BJ (cell line): ENCODE data around the gene WDFY3. TPM values are rescaled to one million over a fixed set of nuclear protein-coding genes. Genes with fewer than 3 reads are reported as not detected.

ENCODE experiments used
- CTCF ChIA-PET: fragments of 350-600 bp; formaldehyde crosslinking; extraction: SDS; loops from one replicate; lab custom pipeline; 2021; ENCODE audit warnings: antibody characterized with exemption, inconsistent platforms; lab: Yijun Ruan, JAX
- POLR2A ChIA-PET: fragments of 300-600 bp; sonication (Branson Sonifier 250); formaldehyde crosslinking; extraction: SDS; loops from one replicate; lab custom pipeline; 2021; ENCODE audit warnings: antibody characterized with exemption; lab: Charles Lee
- DNase-seq: peaks from one replicate; pipeline ENCODE4 v3.0.0-alpha.2; 2011; ENCODE audit warnings: low read depth
- H3K27me3 ChIP-seq: 2 replicates; pipeline ENCODE4 v1.6.0; 2011; ENCODE audit warnings: low read length; ENCODE audit not compliant: control insufficient read depth, insufficient read depth
- H3K36me3 ChIP-seq: 2 replicates; pipeline ENCODE4 v1.5.1; 2011; ENCODE audit warnings: low read length; ENCODE audit not compliant: control insufficient read depth, insufficient read depth
- H3K4me3 ChIP-seq: 2 replicates; pipeline ENCODE4 v1.5.1; 2011; ENCODE audit warnings: low read depth, mild to moderate bottlenecking, control low read depth, low read length
- polyA plus RNA-seq: library from polyadenylated mRNA; depleted of rRNA; stranded (reverse); fragments of >200 nt; gene quantifications from 2 replicates; pipeline ENCODE4 v1.2.3, GENCODE V29; 2011
- TF ChIP-seq, protein P1 (sequence below): IDR thresholded peaks from 2 replicates; pipeline ENCODE4 v1.5.1; 2011; ENCODE audit warnings: low read depth, mild to moderate bottlenecking, control low read depth, inconsistent platforms, low read length, moderate library complexity; ENCODE audit not compliant: insufficient read depth

Gene WDFY3
- polyA plus RNA-seq, 1 experiment = 28.8 TPM

DNA sequence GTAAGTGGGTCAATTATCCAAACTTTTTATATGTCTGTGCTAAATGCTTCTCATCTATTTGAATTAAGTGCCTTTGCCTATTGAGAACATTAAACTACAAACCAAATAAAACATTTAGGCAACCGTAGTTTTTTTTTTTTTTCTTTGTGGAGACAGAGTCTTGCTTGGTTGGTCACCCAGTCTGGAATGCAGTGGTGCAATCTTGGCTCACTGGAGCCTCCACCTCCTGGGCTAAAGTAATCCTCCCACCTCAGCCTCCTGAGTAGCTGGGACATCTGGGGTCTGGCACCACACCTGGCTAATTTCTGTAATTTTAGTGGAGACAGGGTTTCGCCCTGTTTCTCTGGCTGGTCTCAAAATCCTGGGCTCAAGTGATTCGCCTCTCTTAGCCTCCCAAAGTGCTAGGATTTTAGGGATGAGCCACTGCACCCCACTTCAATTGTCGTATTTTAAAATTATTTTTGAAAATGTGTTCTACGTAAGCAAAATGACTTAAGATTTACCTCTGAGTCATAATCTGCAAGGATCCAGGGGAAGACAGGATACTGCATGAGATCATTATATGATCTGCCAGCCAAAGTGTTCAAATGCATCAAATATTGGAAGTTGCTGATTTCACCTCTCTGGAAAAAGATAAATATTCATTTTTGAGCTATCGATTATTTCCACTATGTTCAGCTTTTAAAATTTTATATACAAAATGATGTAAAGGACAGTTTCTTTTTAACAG, 257.9 kb downstream of the WDFY3 start:
- TF ChIP-seq, protein P1, sequence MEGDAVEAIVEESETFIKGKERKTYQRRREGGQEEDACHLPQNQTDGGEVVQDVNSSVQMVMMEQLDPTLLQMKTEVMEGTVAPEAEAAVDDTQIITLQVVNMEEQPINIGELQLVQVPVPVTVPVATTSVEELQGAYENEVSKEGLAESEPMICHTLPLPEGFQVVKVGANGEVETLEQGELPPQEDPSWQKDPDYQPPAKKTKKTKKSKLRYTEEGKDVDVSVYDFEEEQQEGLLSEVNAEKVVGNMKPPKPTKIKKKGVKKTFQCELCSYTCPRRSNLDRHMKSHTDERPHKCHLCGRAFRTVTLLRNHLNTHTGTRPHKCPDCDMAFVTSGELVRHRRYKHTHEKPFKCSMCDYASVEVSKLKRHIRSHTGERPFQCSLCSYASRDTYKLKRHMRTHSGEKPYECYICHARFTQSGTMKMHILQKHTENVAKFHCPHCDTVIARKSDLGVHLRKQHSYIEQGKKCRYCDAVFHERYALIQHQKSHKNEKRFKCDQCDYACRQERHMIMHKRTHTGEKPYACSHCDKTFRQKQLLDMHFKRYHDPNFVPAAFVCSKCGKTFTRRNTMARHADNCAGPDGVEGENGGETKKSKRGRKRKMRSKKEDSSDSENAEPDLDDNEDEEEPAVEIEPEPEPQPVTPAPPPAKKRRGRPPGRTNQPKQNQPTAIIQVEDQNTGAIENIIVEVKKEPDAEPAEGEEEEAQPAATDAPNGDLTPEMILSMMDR = no peak
- ChIA-PET POLR2A (no interaction called here), CTCF (no interaction called here)
- Histone ChIP-seq H3K27me3 (no peaks in the 10 kb centered on the region), H3K36me3 (peaks cover 15% of the 10 kb centered on the region), H3K4me3 (no peak overlapping the region)
- no peak for DNase-seq

DNA sequence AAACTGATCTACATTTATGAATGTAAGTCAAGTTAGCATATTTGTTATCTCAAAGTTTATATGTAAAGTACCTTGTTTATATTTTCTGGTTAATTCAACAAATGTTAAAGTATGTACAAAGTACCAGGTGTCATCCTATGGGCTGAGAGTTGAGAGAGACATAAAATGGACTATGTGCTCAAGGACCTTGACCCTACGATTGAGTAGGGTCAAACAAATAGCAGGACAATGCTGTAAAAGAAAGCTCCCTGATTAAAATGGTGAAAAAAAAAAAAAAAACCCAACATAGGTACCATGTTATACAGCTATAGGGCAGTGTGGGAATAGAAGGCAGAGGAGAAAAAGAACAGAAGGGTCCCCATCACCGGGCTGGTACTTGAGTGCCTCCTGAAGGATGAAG, 260.2 kb downstream of the WDFY3 start:
- no peak overlapping the region for H3K4me3 ChIP-seq
- ChIA-PET CTCF (interaction anchor here (0.8 kb wide), 1 partner anchor 11 kb away, joined by 3 read pairs; no protein-coding TSS in a partner anchor), POLR2A (no interaction called here)
- TF ChIP-seq, protein P1 = no peak
- DNase-seq = no peak
- no peaks in the 10 kb centered on the region for H3K27me3 ChIP-seq
- H3K36me3 ChIP-seq = peaks cover 17% of the 10 kb centered on the region

- Histone ChIP-seq H3K4me3 (no peak overlapping the region), H3K27me3 (no peaks in the 10 kb centered on the region), H3K36me3 (peaks cover 16% of the 10 kb centered on the region)
- ChIA-PET CTCF (no interaction called here), POLR2A (no interaction called here)
- no peak for DNase-seq
- TF ChIP-seq, protein P1 = no peak
These were observed 267.4 kb downstream of the WDFY3 start for GRCh38 chr4:84699001-84699671.

DNA sequence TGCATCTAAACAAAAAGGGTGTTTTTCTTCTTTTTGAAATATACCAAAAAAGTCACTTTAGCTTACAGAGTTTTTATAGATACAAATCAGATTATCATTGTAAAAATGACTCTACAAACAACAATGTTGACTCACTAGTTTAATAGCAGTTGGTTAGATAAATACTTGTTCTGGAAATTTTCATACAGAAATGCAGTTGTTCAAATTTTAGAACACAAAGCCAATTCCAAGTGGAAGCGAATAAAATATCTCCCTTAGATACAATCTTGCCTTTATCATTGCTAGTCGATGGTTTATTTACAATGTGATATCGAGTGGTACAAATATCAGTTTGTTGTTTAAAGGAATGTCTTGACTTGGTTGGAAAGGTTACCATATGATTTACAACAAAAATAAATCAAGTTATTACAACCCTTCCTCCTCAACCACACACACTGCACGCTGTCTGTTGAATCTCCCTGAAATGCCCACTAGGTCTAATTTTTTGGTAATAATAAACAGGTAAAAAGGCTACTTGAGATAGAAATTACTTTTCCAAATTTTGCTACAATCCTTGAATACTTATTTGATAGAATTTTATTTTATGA, 268.8 kb downstream of the WDFY3 start:
- DNase-seq = peak; percentile 9
- H3K4me3 ChIP-seq = no peak overlapping the region
- ChIA-PET CTCF (no interaction called here), POLR2A (no interaction called here)
- no peaks in the 10 kb centered on the region for H3K27me3 ChIP-seq
- TF ChIP-seq, protein P1 = no peak
- peaks cover 13% of the 10 kb centered on the region for H3K36me3 ChIP-seq

GRCh38 chr4:84697159-84697558, 269.3 kb downstream of the WDFY3 start:
- DNase-seq = no peak

More at GRCh38 chr4:84697159-84697558, 269.3 kb downstream of the WDFY3 start:
- Histone ChIP-seq H3K27me3 (no peaks in the 10 kb centered on the region), H3K4me3 (no peak overlapping the region), H3K36me3 (peaks cover 13% of the 10 kb centered on the region)
- ChIA-PET POLR2A (no interaction called here), CTCF (no interaction called here)
- TF ChIP-seq, protein P1 = no peak
